GM19351 (cell line): Measurements from ENCODE around the gene C20orf173.

Source experiments
- ATAC-seq: cut with Tn5 transposase; IDR thresholded peaks from one replicate; pipeline ENCODE4 v1.9.1; 2021; ENCODE audit warnings: mild to moderate bottlenecking, moderate library complexity; ENCODE audit not compliant: unreplicated experiment

The C20orf173 gene

DNA sequence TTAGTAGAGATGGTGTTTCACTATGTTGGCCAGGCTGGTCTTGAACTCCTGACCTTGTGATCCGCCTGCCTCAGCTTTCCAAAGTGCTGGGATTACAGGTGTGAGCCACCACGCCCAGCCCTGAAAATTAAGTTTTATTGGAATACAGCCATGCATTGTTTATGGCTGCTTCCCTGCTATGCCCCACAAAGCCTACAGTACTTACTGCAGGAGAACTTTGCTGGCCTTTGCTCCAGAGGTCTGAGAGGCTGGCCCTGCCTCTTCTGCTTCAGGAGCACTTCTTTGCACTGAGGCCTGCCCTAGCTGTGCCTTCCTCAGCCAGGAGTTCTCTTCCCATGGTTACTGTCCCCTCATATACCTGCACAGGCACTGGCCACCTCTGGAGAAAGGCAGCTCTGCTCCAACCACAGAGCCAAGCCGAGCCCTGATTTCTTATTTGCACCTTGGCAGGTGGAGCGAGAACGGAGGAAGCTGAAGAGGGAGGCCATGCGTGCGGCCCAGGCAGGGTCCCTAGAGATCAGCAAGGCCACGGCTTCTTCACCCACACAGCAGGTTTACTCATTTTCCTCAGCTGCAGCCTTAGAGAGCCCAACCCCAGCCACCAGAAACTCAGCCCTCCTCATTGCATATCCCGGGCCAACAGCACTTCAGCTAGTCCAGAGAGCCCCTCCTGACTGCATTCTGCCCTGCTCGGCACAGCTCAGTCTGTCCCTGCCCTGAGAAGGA, 20.8 kb downstream of the C20orf173 start:
- ATAC-seq, result no peak

GRCh38 chr20:35506872-35507638, 22.4 kb downstream of the C20orf173 start:
- ATAC-seq, result no peak

GRCh38 chr20:35506179-35506578, 23.3 kb downstream of the C20orf173 start:
- ATAC-seq, result no peak

DNA sequence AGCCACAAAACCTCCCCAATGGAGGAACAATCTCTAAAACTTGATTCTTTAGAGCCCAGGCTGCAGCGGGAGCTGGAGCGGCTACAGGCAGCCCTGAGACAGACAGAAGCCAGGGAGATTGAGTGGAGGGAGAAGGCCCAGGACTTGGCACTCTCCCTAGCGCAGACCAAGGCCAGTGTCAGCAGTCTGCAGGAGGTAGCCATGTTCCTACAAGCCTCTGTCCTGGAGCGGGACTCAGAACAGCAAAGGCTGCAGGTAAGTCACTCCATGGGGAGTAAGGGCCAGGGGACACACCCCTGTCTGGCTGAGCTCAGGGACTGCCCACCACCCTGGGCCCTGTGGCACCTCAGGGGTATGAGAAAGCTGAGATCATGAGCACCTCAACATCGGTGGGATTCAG, 24.7 kb downstream of the C20orf173 start:
- ATAC-seq, result no peak

DNA sequence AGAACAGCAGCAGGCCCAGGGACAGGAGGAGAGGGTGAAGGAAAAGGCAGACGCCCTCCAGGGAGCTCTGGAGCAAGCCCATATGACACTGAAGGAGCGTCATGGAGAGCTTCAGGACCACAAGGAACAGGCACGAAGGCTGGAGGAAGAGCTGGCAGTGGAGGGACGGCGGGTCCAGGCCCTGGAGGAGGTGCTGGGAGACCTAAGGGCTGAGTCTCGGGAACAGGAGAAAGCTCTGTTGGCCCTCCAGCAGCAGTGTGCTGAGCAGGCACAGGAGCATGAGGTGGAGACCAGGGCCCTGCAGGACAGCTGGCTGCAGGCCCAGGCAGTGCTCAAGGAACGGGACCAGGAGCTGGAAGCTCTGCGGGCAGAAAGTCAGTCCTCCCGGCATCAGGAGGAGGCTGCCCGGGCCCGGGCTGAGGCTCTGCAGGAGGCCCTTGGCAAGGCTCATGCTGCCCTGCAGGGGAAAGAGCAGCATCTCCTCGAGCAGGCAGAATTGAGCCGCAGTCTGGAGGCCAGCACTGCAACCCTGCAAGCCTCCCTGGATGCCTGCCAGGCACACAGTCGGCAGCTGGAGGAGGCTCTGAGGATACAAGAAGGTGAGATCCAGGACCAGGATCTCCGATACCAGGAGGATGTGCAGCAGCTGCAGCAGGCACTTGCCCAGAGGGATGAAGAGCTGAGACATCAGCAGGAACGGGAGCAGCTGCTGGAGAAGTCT, 25.5 kb downstream of the C20orf173 start:
- no peak for ATAC-seq

DNA sequence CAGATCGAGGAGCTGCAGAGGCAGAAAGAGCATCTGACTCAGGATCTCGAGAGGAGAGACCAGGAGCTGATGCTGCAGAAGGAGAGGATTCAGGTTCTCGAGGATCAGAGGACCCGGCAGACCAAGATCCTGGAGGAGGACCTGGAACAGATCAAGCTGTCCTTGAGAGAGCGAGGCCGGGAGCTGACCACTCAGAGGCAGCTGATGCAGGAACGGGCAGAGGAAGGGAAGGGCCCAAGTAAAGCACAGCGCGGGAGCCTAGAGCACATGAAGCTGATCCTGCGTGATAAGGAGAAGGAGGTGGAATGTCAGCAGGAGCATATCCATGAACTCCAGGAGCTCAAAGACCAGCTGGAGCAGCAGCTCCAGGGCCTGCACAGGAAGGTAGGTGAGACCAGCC, 26.2 kb downstream of the C20orf173 start:
- no peak for ATAC-seq

- no peak for ATAC-seq
Observed at GRCh38 chr20:35502352-35502751, 27.1 kb downstream of the C20orf173 start.

DNA sequence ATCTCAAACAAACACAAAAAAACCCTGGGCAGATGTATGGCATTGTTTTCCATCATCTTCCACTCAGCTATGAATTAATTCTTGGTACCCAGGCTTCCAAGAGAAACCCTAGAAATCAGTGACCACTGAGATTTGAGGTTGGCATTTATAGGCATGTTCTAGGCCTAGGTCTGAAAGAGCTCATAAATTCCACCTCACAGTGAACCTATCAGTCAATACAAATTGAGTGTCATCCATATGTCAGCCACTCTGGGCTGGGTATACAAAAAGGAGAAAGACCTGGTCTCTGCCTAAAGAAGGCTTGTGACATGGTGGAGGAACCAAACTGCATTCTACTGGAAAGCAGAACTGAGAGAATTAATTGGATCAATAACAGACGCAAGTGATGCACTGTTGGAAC, 30.2 kb downstream of the C20orf173 start:
- no peak for ATAC-seq

- no peak for ATAC-seq
Observed at GRCh38 chr20:35497780-35498189, 31.7 kb downstream of the C20orf173 start.

GRCh38 chr20:35497320-35497719, 32.1 kb downstream of the C20orf173 start:
- ATAC-seq, result no peak

GRCh38 chr20:35496481-35496880, 33.0 kb downstream of the C20orf173 start:
- ATAC-seq, result no peak

DNA sequence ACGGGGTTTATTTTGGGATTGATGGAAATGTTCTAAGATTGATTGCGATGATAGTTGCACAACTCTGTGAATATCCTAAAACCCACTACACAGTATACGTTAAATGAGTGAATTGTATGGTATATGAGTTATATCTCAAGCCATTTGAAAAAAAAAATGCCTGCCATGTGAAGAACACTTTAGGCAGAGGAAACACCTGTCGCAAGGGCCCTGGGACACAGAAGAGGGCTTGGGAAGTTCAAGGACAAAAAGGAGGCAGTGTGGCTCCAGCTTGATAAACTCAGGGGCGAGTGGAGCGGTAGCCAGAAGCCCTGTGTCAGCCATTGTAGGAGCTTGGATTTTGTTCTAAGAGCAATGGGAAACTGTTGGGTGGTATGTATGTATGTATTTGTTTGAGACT, 37.1 kb downstream of the C20orf173 start:
- ATAC-seq, result no peak

DNA sequence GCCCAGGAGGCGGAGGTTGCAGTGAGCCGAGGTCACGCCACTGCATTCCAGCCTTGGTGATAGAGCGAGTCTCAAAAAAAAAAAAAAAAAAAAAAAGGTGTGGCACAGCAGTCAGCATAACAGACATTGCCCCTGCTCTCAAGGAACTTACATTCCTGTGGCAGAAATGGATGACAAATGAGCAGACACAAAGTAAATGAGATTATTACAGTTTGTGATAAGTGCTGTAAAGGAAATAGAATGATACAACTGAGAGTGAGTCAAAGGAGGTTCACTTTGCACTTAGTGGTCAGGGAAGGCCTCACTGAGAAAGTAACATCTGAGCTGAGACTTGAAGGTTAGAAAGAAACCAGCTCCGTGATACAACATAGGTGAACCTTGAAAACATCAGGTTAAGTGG, 37.6 kb downstream of the C20orf173 start:
- no peak for ATAC-seq

GRCh38 chr20:35490736-35491181, 38.7 kb downstream of the C20orf173 start:
- ATAC-seq, result peak; percentile 99

DNA sequence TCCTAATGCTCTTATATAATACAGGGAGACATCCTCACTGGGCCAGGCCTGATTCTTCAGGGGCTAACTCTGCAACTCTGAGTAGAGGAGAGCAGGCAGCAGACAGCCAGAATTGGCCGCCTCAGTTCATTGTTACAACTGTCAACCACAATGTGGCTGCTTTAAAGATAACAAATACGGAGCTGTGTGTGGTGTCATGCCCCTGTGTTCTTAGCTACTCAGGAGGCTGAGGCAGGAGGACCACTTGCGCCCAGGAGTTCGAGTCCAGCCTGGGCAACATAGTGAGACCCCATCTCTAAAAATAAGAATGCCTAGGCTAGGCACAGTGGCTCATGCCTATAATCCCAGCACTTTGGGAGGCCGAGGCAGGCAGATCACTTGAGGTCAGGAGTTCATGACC, 39.7 kb downstream of the C20orf173 start:
- no peak for ATAC-seq

DNA sequence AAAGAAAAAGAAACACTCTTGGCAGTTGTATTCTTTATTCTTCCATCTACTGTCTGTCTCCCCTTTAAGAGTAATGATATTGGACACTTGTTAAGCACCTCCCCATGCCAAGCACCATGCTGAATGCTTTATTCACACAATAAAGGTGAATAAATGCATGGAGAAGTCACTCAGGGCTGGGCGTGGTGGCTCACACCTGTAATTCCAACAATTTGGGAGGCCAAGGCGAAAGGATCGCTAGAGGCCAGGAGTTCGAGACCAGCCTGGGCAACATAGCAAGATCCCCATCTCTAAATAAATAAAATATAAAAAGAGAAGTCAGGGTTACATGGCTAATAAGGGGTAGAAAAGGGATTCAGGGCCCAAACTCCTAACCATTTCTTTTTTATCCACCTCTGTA, 42.0 kb downstream of the C20orf173 start:
- ATAC-seq, result no peak

DNA sequence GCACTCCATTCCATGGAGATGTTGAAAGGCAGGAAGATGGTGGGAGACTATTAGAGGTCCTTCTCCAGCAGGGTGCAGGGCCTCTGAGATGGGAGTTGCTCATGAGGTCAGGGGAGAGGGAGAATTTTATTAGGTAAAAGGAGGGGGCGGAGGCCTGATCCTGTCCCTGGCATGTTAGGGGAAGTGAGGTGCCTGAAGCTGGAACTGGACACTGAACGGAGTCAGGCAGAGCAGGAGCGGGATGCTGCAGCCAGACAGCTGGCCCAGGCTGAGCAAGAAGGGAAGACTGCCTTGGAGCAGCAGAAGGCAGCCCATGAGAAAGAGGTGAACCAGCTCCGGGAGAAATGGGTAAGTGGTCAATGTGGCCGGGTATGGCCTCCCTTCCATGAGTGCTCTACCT, 49.7 kb downstream of the C20orf173 start:
- no peak for ATAC-seq

GRCh38 chr20:35478804-35479472, 50.5 kb downstream of the C20orf173 start:
- no peak for ATAC-seq
